Measurements from ENCODE around the gene ITGA11.

The ITGA11 gene

GRCh38 chr15:68429691-68430470, 2.1 kb downstream of the ITGA11 start:
- no peak for TF ChIP-seq CTCF (IDR thresholded peaks at IDR 0.05)
- intact Hi-C loops (cut with DNase I; ENCODE audit: low total_unique reads), result no loop called here
- DNase-seq, result peak in 1 of 2 donors; percentile 19
- H3K36me3 ChIP-seq, result no peaks in the 10 kb centered on the region
- peaks cover 0 to 65% (median 27%) of the 10 kb centered on the region in 4 donors for H3K4me1 ChIP-seq
- H3K4me3 ChIP-seq, result peak overlapping the region; percentile 63 to 87
- H3K9me3 ChIP-seq, result no peaks in the 10 kb centered on the region
- H3K27ac ChIP-seq, result peak overlapping the region; percentile 77 to 82
- no peaks in the 10 kb centered on the region for H3K27me3 ChIP-seq

- Histone ChIP-seq H3K9me3 (no peaks in the 10 kb centered on the region), H3K27me3 (no peaks in the 10 kb centered on the region), H3K4me1 (peaks cover 0 to 79% (median 31%) of the 10 kb centered on the region in 4 donors), H3K4me3 (no peak overlapping the region), H3K27ac (peak overlapping the region; percentile 20 to 32), H3K36me3 (no peaks in the 10 kb centered on the region)
- DNase-seq, result peak in 1 of 2 donors; percentile 23
- intact Hi-C loops (cut with DNase I; ENCODE audit: low total_unique reads), result no loop called here
- no peak for TF ChIP-seq CTCF (IDR thresholded peaks at IDR 0.05)
Observed at GRCh38 chr15:68428431-68428940, 3.5 kb downstream of the ITGA11 start.

DNA sequence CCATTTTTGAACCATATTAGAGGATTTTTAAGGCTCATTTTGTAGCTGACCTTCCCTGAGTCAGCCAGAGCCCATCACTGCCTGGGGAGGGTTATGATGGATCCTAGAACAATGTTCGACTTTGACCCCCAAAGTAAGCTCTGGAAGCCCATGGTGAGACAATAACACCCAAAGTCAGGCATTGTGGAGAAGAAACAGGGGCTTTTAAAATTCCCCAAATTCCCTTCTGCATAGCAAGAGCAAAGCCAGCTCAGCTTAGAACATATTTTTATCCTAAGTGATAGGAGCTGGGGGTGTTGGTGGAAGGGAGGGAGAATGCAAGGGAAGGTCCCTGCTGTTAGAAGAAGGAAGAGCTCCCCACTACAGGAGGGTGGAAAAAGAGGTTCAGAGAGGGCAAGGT, 4.0 kb downstream of the ITGA11 start:
- no peak for TF ChIP-seq CTCF (IDR thresholded peaks at IDR 0.05)
- Histone ChIP-seq H3K27ac (peak overlapping the region; percentile 20 to 32), H3K4me3 (no peak overlapping the region), H3K9me3 (no peaks in the 10 kb centered on the region), H3K4me1 (peaks cover 0 to 79% (median 31%) of the 10 kb centered on the region in 4 donors), H3K36me3 (no peaks in the 10 kb centered on the region), H3K27me3 (no peaks in the 10 kb centered on the region)
- intact Hi-C loops (cut with DNase I; ENCODE audit: low total_unique reads), result no loop called here
- DNase-seq, result peak in 1 of 2 donors; percentile 28

DNA sequence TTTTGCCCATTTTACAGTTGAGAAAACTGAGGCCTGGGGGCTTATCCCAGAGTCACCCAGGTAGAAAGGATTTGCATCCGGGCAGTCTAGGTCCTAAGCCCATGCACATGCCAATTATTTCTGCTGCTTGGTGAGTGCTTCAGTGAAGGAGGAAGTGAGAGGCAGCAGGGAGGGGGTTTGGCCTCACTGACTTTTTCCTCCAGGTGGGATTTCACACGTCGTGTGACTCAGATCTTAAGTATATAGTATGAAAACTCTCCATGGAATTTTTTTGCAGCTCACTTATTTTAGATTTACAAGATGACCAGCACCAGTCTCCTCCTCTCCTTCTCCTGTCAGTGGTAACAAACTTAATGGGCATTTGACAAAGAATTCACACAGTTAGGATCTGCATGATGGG, 4.6 kb downstream of the ITGA11 start:
- Histone ChIP-seq H3K4me1 (peaks cover 0 to 74% (median 29%) of the 10 kb centered on the region in 4 donors), H3K27me3 (no peaks in the 10 kb centered on the region), H3K9me3 (no peaks in the 10 kb centered on the region), H3K36me3 (no peaks in the 10 kb centered on the region), H3K27ac (peak overlapping the region; percentile 20 to 32), H3K4me3 (no peak overlapping the region)
- intact Hi-C loops (cut with DNase I; ENCODE audit: low total_unique reads), result no loop called here
- TF ChIP-seq CTCF (IDR thresholded peaks at IDR 0.05), result no peak
- peak in 1 of 2 donors; percentile 35 for DNase-seq

- no peaks in the 10 kb centered on the region for H3K27me3 ChIP-seq
- no peaks in the 10 kb centered on the region for H3K36me3 ChIP-seq
- H3K4me3 ChIP-seq, result no peak overlapping the region
- intact Hi-C loops (cut with DNase I; ENCODE audit: low total_unique reads), result no loop called here
- peak in 1 of 2 donors; percentile 47 for DNase-seq
- peaks cover 0 to 79% (median 30%) of the 10 kb centered on the region in 4 donors for H3K4me1 ChIP-seq
- no peaks in the 10 kb centered on the region for H3K9me3 ChIP-seq
- peak overlapping the region in 1 of 2 donors; percentile 38 for H3K27ac ChIP-seq
- no peak for TF ChIP-seq CTCF (IDR thresholded peaks at IDR 0.05)
Observed at GRCh38 chr15:68426116-68426515, 5.8 kb downstream of the ITGA11 start.

Data from tibial artery (tissue), 4 donors.